DOHH2 (cell line): ENCODE results near the gene ATP12A.

Experiments used
- CTCF ChIP-seq: fragments of 200-600 bp; sonication (generic); IDR thresholded peaks from one replicate; pipeline ENCODE4 v1.5.1; 2014; ENCODE audit warnings: antibody characterized with exemption, mild to moderate bottlenecking, low read depth, low read length; ENCODE audit not compliant: poor library complexity, severe bottlenecking
- EZH2phosphoT487 ChIP-seq: fragments of 200-600 bp; sonication (generic); IDR thresholded peaks from 2 replicates; pipeline ENCODE4 v1.6.1; 2017; ENCODE audit warnings: borderline replicate concordance, mild to moderate bottlenecking, antibody characterized with exemption, low read length, moderate library complexity, mixed read lengths

DNA sequence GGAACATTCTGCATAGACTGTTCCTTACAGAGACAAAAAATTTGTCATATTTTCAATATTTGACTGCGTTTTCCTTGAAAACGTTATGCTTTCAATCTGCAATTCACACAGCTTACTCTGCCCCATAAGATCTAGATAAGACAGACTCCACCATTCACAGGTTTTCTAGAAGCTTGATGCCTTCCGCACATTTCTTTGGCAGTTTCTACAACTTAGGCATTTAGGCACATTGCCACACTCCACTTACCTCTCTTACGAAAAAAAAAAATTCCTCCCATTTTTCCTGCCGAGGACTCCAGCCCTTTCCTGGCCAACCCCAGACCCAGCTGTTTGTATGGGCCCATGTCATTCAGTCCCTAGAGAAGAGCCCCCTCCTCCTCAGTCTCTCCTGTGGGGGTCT is 11.2 kb downstream of the ATP12A start:
- TF ChIP-seq CTCF (no peak), EZH2phosphoT487 (no peak)
